Colonic mucosa (tissue), 4 donors: ENCODE results near the gene LAMP1. TPM values are rescaled to one million over a fixed set of nuclear protein-coding genes. Genes with fewer than 3 reads are reported as not detected.
"Not testable (repeated sequence)": the region's sequence is repeated elsewhere in the genome, so short reads cannot be mapped to it uniquely, and the experiment has no call there.

Experiments
- DNase-seq: peaks from one replicate; pipeline ENCODE4 v3.0.0-alpha.2; 2020
- H3K27ac ChIP-seq: fragments of 200-600 bp; one replicate; pipeline ENCODE4 v1.8.0; 2021
- H3K27me3 ChIP-seq: fragments of 200-600 bp; one replicate; pipeline ENCODE4 v1.8.0; 2021
- H3K36me3 ChIP-seq: fragments of 200-600 bp; one replicate; pipeline ENCODE4 v1.8.0; 2021
- H3K4me1 ChIP-seq: fragments of 200-600 bp; one replicate; pipeline ENCODE4 v1.8.0; 2021; ENCODE audit warnings: mild to moderate bottlenecking
- H3K4me3 ChIP-seq: fragments of 200-600 bp; one replicate; pipeline ENCODE4 v1.8.0; 2021
- H3K9ac ChIP-seq, 2 donors: one replicate each; pipeline ENCODE4 v1.7.0; 2013; ENCODE audit warnings: control low read depth in 2 of 2, low read depth in 2 of 2, low read length in 2 of 2
- H3K9me3 ChIP-seq: fragments of 200-600 bp; one replicate; pipeline ENCODE4 v1.8.0; 2021
- intact Hi-C: fragments of 100-400 bp; cut with DNase I; formaldehyde crosslinking; loops from one replicate; pipeline ENCODE4 v1.14.1; 2022
- total RNA-seq, 2 donors: library from RNA; stranded (reverse); fragmentation: NEBNext Ultra II Directional in 1 of 2; extraction: Animal tissue kit (Norgen Biotek cat#: 25700) in 1 of 2; gene quantifications; one replicate each; pipeline ENCODE4 v1.2.1, GENCODE V29; 2021
- TF ChIP-seq, protein P1 (sequence below): fragments of 200-600 bp; IDR thresholded peaks from one replicate; pipeline ENCODE4 v1.8.0; 2022; ENCODE audit warnings: antibody characterized with exemption, mild to moderate bottlenecking
- donor health status: healthy.
- donor health status: DM: no; HTN: no; CAD: no.
- donor health status: DM: no; HTN: no; CAD: no.

Gene LAMP1
- total RNA-seq, 2 donors from 2014 or later: 184 to 226 TPM

GRCh38 chr13:113342820-113343691 is 46.0 kb downstream of the LAMP1 start:
- TF ChIP-seq, protein P1, sequence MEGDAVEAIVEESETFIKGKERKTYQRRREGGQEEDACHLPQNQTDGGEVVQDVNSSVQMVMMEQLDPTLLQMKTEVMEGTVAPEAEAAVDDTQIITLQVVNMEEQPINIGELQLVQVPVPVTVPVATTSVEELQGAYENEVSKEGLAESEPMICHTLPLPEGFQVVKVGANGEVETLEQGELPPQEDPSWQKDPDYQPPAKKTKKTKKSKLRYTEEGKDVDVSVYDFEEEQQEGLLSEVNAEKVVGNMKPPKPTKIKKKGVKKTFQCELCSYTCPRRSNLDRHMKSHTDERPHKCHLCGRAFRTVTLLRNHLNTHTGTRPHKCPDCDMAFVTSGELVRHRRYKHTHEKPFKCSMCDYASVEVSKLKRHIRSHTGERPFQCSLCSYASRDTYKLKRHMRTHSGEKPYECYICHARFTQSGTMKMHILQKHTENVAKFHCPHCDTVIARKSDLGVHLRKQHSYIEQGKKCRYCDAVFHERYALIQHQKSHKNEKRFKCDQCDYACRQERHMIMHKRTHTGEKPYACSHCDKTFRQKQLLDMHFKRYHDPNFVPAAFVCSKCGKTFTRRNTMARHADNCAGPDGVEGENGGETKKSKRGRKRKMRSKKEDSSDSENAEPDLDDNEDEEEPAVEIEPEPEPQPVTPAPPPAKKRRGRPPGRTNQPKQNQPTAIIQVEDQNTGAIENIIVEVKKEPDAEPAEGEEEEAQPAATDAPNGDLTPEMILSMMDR: no peak
- DNase-seq: no peak
- H3K27ac ChIP-seq: no peak overlapping the region
- no peaks in the 10 kb centered on the region for H3K36me3 ChIP-seq
- no peaks in the 10 kb centered on the region for H3K4me1 ChIP-seq
- H3K9ac ChIP-seq: no peak overlapping the region
- H3K4me3 ChIP-seq: no peak overlapping the region
- intact Hi-C loops: no loop called here
- H3K9me3 ChIP-seq: no peaks in the 10 kb centered on the region
- H3K27me3 ChIP-seq: no peaks in the 10 kb centered on the region

GRCh38 chr13:113343692-113343968 is 46.6 kb downstream of the LAMP1 start:
- TF ChIP-seq, protein P1: no peak
- no peaks in the 10 kb centered on the region for H3K27me3 ChIP-seq
- H3K4me3 ChIP-seq: no peak overlapping the region
- intact Hi-C loops: no loop called here
- no peak overlapping the region for H3K9ac ChIP-seq
- no peaks in the 10 kb centered on the region for H3K36me3 ChIP-seq
- no peaks in the 10 kb centered on the region for H3K4me1 ChIP-seq
- H3K27ac ChIP-seq: no peak overlapping the region
- H3K9me3 ChIP-seq: no peaks in the 10 kb centered on the region
- DNase-seq: no peak

DNA sequence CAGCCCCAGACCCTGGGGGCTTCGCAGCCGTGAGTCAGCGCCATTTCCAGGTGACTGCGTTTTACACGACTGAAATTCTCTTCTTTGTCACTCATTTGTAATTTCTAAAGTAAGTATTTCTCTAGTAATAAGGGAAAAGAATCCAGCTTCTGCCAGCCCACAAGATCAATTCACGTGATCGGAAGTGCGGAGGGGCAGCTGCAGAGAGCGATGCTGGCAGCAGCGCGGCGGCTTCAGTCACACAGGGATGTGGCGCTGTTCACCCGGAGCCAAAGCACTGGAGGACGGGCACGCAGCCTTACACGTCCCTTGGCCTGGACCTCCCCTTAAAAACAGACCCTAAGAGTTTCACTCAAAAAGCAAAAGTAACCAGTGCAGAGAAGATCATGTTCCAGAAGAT is 48.4 kb downstream of the LAMP1 start:
- Histone ChIP-seq H3K9me3 (no peaks in the 10 kb centered on the region), H3K36me3 (no peaks in the 10 kb centered on the region), H3K9ac (no peak overlapping the region), H3K27me3 (no peaks in the 10 kb centered on the region), H3K27ac (no peak overlapping the region), H3K4me3 (no peak overlapping the region), H3K4me1 (no peaks in the 10 kb centered on the region)
- intact Hi-C loops: no loop called here
- TF ChIP-seq, protein P1: no peak
- no peak for DNase-seq

GRCh38 chr13:113347736-113348225 is 50.7 kb downstream of the LAMP1 start:
- H3K4me3 ChIP-seq, intact Hi-C loops, H3K36me3 ChIP-seq, H3K27me3 ChIP-seq, H3K9ac ChIP-seq, H3K4me1 ChIP-seq, H3K9me3 ChIP-seq, H3K27ac ChIP-seq, DNase-seq: not testable (repeated sequence)

- Histone ChIP-seq H3K9ac (no peak overlapping the region), H3K27ac (no peak overlapping the region), H3K4me3 (no peak overlapping the region), H3K9me3 (no peaks in the 10 kb centered on the region), H3K27me3 (no peaks in the 10 kb centered on the region), H3K36me3 (no peaks in the 10 kb centered on the region), H3K4me1 (no peaks in the 10 kb centered on the region)
- intact Hi-C loops: no loop called here
- TF ChIP-seq, protein P1: no peak
- DNase-seq: no peak
Observed at GRCh38 chr13:113348591-113348990, 51.6 kb downstream of the LAMP1 start.

DNA sequence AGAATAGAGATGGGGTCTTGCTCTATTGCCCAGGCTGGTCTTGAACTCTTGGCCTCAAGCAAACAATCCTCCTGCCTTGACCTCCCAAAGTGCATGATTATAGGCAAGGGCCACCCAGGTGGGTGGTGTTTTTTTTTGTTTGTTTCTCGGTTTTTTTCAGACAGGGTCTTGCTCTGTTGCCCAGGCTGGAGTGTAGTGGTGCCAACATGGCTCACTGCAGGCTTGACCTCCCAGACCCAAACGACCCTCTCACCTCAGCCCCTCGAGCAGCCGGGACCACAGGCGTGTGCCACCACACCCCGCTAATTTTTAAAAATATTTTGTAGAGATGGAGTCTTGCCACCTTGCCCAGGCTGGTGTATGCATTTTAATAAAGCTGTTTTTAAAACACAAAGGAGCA is 52.0 kb downstream of the LAMP1 start:
- no peaks in the 10 kb centered on the region for H3K36me3 ChIP-seq
- no peak overlapping the region for H3K27ac ChIP-seq
- H3K9ac ChIP-seq: no peak overlapping the region
- no peak for DNase-seq
- H3K9me3 ChIP-seq: no peaks in the 10 kb centered on the region
- no peaks in the 10 kb centered on the region for H3K27me3 ChIP-seq
- no peaks in the 10 kb centered on the region for H3K4me1 ChIP-seq
- TF ChIP-seq, protein P1: no peak
- intact Hi-C loops: no loop called here
- no peak overlapping the region for H3K4me3 ChIP-seq
